GM12878 (cell line): ENCODE data around the gene PTPRJ.

ENCODE experiments used
- ATF3 ChIP-seq: IDR thresholded peaks from 2 replicates; pipeline ENCODE4 v1.6.1; 2011; ENCODE audit warnings: low read depth, mild to moderate bottlenecking, low read length, moderate library complexity, borderline replicate concordance; ENCODE audit errors: extremely low read depth
- CBX3 ChIP-seq: fragments of 200-600 bp; sonication (generic); IDR thresholded peaks from 2 replicates; pipeline ENCODE4 v1.6.1; 2016; ENCODE audit warnings: low read depth, borderline replicate concordance
- CREB1 ChIP-seq: IDR thresholded peaks from 2 replicates; pipeline ENCODE4 v1.6.1; 2012; ENCODE audit warnings: low read depth, mild to moderate bottlenecking, inconsistent platforms
- EZH2 ChIP-seq: IDR thresholded peaks from 2 replicates; pipeline ENCODE4 v1.6.1; 2012; ENCODE audit warnings: low read depth, mild to moderate bottlenecking, control low read depth, inconsistent platforms, low read length, borderline replicate concordance; ENCODE audit not compliant: control insufficient read depth
- POU2F2 ChIP-seq: IDR thresholded peaks from 3 replicates; pipeline ENCODE4 v1.6.1; 2011; ENCODE audit warnings: low read depth, mild to moderate bottlenecking, low read length, borderline replicate concordance
- SREBF1 ChIP-seq: IDR thresholded peaks from 2 replicates; pipeline ENCODE4 v1.6.1; 2012; ENCODE audit warnings: mild to moderate bottlenecking, low read length
- TAF1 ChIP-seq: IDR thresholded peaks from 2 replicates; pipeline ENCODE4 v1.6.1; 2011; ENCODE audit warnings: mild to moderate bottlenecking, low read depth, low read length, borderline replicate concordance
- ZBED1 ChIP-seq: IDR thresholded peaks from 2 replicates; pipeline ENCODE4 v1.6.1; 2016; ENCODE audit warnings: borderline replicate concordance
- TF ChIP-seq, protein P1 (sequence below), 3 experiments: IDR thresholded peaks in 2 of 3; conservative IDR thresholded peaks in 1 of 3; 2 replicates each; pipeline ENCODE4 v1.5.1; 2011; ENCODE audit warnings: low read depth in 3 of 3, low read length in 3 of 3, mild to moderate bottlenecking in 3 of 3, control low read depth in 2 of 3, moderate library complexity in 2 of 3, inconsistent platforms in 1 of 3, mixed read lengths in 1 of 3; ENCODE audit not compliant: control insufficient read depth in 2 of 3, insufficient read depth in 1 of 3; ENCODE audit errors: extremely low read depth in 1 of 3

GRCh38 chr11:48000432-48000831, 20.1 kb downstream of the PTPRJ start:
- no peak for TF ChIP-seq POU2F2
- TF ChIP-seq SREBF1, result no peak
- no peak for TF ChIP-seq ATF3
- TF ChIP-seq EZH2, result no peak
- no peak for TF ChIP-seq TAF1
- TF ChIP-seq, protein P1, sequence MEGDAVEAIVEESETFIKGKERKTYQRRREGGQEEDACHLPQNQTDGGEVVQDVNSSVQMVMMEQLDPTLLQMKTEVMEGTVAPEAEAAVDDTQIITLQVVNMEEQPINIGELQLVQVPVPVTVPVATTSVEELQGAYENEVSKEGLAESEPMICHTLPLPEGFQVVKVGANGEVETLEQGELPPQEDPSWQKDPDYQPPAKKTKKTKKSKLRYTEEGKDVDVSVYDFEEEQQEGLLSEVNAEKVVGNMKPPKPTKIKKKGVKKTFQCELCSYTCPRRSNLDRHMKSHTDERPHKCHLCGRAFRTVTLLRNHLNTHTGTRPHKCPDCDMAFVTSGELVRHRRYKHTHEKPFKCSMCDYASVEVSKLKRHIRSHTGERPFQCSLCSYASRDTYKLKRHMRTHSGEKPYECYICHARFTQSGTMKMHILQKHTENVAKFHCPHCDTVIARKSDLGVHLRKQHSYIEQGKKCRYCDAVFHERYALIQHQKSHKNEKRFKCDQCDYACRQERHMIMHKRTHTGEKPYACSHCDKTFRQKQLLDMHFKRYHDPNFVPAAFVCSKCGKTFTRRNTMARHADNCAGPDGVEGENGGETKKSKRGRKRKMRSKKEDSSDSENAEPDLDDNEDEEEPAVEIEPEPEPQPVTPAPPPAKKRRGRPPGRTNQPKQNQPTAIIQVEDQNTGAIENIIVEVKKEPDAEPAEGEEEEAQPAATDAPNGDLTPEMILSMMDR (IDR thresholded peaks at IDR 0.05 in 2 of 3, conservative IDR thresholded peaks at IDR 0.05 in 1 of 3; ENCODE audit: control insufficient read depth in 2 of 3, extremely low read depth in 1 of 3, insufficient read depth in 1 of 3, low read depth in 3 of 3, low read length in 3 of 3), result no peak
- TF ChIP-seq CREB1, result no peak
- TF ChIP-seq CBX3, result no peak
- no peak for TF ChIP-seq ZBED1
